ENCODE results near the gene FAM209B. TPM values are rescaled to one million over a fixed set of nuclear protein-coding genes. Genes with fewer than 3 reads are reported as not detected.
A peak's percentile ranks its signal among the peaks of the same experiment; 100 is the strongest.

FAM209B gene
- total RNA-seq, 1 experiment from 2014 or later, result not detected

DNA sequence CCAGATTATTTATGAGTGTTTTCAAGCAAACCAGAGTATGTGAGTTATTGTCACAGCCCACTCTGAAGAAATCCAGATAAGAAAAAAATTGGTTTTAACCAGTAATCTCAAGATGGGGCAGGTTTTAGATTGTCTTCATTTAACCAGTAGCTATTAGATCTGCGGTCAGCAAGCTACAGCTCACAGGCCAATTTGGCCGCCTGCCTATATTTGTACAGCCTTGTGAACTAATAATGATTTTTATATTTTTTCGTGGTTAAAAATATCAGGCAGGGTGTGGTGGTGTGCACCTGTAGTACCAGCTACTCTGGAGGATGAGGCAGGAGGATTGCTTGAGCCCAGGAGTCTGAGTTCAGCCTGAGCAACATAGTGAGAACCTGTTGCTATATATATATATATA lies 5.0 kb downstream of the FAM209B start:
- TF ChIP-seq, protein P1, sequence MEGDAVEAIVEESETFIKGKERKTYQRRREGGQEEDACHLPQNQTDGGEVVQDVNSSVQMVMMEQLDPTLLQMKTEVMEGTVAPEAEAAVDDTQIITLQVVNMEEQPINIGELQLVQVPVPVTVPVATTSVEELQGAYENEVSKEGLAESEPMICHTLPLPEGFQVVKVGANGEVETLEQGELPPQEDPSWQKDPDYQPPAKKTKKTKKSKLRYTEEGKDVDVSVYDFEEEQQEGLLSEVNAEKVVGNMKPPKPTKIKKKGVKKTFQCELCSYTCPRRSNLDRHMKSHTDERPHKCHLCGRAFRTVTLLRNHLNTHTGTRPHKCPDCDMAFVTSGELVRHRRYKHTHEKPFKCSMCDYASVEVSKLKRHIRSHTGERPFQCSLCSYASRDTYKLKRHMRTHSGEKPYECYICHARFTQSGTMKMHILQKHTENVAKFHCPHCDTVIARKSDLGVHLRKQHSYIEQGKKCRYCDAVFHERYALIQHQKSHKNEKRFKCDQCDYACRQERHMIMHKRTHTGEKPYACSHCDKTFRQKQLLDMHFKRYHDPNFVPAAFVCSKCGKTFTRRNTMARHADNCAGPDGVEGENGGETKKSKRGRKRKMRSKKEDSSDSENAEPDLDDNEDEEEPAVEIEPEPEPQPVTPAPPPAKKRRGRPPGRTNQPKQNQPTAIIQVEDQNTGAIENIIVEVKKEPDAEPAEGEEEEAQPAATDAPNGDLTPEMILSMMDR (IDR thresholded peaks at IDR 0.05; ENCODE audit: unreplicated experiment), result no peak
- CTCF ChIA-PET, result interaction anchor here (0.6 to 3.5 kb wide), 5 partner anchors 13 to 524 kb away, joined by 3 to 23 read pairs (median 3); no protein-coding TSS in a partner anchor
- H3K36me3 Mint-ChIP-seq (ENCODE audit: insufficient read depth, unreplicated experiment), result no peaks in the 10 kb centered on the region
- BruUV-seq (replicated peaks), result no TSS peak
- no peaks in the 10 kb centered on the region for H3K9me3 Mint-ChIP-seq (ENCODE audit: unreplicated experiment)
- intact Hi-C loops (cut with micrococcal nuclease), result no loop called here
- POLR2A ChIA-PET, result no interaction called here
- H3K4me3 Mint-ChIP-seq (ENCODE audit: unreplicated experiment), result no peak overlapping the region
- no peak overlapping the region for H3K27ac Mint-ChIP-seq (ENCODE audit: low read depth, unreplicated experiment)
- H3K27me3 Mint-ChIP-seq (ENCODE audit: insufficient read depth, unreplicated experiment), result no peaks in the 10 kb centered on the region
- no peaks in the 10 kb centered on the region for H3K4me1 Mint-ChIP-seq (ENCODE audit: insufficient read depth, unreplicated experiment)
- DNase-seq (ENCODE audit: unreplicated experiment), result no peak

DNA sequence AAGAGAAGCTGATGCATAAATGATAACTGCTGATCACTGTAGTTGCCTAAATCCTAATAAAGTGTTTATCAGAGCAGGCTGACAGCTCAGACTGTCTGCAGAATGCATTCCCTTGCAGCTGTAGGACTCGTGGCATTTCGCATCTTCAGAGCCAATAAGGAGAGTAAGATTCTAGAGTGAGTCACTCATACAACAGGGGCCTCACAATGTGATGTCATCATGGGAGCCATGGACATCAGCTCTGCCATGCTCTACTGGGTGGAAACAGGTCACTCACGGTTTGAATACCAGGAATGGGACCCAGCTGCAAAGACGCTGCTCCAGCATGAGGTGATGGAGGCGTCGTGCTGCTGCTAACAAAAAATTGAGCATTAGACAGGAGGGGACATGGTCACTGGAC lies 7.4 kb downstream of the FAM209B start:
- DNase-seq (ENCODE audit: unreplicated experiment), result peak; percentile 8
- ChIA-PET CTCF (interaction anchor here (0.6 to 3.5 kb wide), 6 partner anchors 9 to 1824 kb away, joined by 3 to 23 read pairs (median 3); no protein-coding TSS in a partner anchor), POLR2A (no interaction called here)
- Mint-ChIP-seq H3K9me3 (ENCODE audit: unreplicated experiment) (no peaks in the 10 kb centered on the region), H3K27ac (ENCODE audit: low read depth, unreplicated experiment) (no peak overlapping the region), H3K4me3 (ENCODE audit: unreplicated experiment) (no peak overlapping the region), H3K4me1 (ENCODE audit: insufficient read depth, unreplicated experiment) (no peaks in the 10 kb centered on the region), H3K36me3 (ENCODE audit: insufficient read depth, unreplicated experiment) (no peaks in the 10 kb centered on the region), H3K27me3 (ENCODE audit: insufficient read depth, unreplicated experiment) (no peaks in the 10 kb centered on the region)
- BruUV-seq (replicated peaks), result no TSS peak
- TF ChIP-seq, protein P1 (IDR thresholded peaks at IDR 0.05; ENCODE audit: unreplicated experiment), result no peak
- intact Hi-C loops (cut with micrococcal nuclease), result no loop called here

DNA sequence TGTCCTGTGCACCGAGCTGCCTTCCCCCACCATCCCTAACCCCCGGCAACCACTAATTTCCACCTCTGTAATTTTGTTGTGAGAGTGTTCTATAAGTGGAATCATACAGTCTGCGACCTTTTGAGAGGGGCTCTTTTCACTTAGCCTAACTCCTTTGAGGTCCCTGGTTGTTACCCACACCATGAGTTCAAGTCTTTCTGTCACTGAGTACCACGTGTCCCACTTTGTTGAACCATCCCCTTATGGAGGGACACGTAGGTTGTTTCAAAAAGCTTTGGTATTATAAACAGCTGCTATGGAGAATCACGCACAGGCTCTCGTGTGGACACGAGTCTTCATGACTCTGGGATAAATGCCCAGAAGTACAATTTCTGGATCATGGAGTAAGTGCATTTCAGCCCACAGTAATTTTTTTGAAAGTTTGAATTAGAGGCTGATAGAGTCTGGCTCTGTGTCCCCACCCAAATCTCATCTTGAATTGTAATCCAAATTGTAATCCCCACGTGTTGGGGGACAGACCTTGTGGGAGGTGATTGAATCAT lies 9.5 kb downstream of the FAM209B start:
- POLR2A ChIA-PET, result no interaction called here
- intact Hi-C loops (cut with micrococcal nuclease), result no loop called here

DNA sequence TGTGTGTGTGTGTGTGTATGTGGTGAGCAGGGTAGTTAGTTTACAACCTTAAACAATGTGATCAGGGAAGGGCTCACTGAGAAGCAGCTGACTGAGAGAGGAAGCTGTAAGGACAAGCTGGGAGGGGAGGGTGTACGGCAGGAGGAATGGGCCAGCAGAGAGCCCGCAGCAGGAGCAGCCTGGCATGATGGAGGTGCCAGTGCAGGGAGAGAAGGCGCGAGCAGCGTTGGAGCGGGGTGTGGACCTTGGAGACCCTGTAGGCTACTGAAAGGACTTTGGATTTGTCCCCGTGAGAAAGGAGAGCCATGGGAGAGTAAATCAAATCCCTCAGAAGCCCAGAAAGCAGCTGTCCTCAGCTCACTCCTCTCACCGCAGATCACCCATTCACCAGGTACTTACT lies 18.5 kb downstream of the FAM209B start:
- Mint-ChIP-seq H3K27ac (ENCODE audit: low read depth, unreplicated experiment) (peak overlapping the region; percentile 70), H3K4me3 (ENCODE audit: unreplicated experiment) (no peak overlapping the region), H3K36me3 (ENCODE audit: insufficient read depth, unreplicated experiment) (no peaks in the 10 kb centered on the region), H3K9me3 (ENCODE audit: unreplicated experiment) (peaks cover 7% of the 10 kb centered on the region), H3K27me3 (ENCODE audit: insufficient read depth, unreplicated experiment) (peaks cover 31% of the 10 kb centered on the region), H3K4me1 (ENCODE audit: insufficient read depth, unreplicated experiment) (peaks cover 11% of the 10 kb centered on the region)
- no TSS peak for BruUV-seq (replicated peaks)
- intact Hi-C loops (cut with micrococcal nuclease), result loop anchor here (5.0 to 10.0 kb wide), 2 partner anchors 233 to 796 kb away; no protein-coding TSS in a partner anchor
- POLR2A ChIA-PET, result interaction anchor here (1.0 to 2.7 kb wide), 5 partner anchors 24 to 525 kb away, joined by 3 to 44 read pairs (median 9); partner anchors contain the start of gene TFAP2C
- DNase-seq (ENCODE audit: unreplicated experiment), result no peak
- TF ChIP-seq, protein P1 (IDR thresholded peaks at IDR 0.05; ENCODE audit: unreplicated experiment), result no peak
- CTCF ChIA-PET, result interaction anchor here (0.6 to 6.3 kb wide), 43 partner anchors 9 to 797 kb away, joined by 3 to 301 read pairs (median 5); partner anchors contain the start of genes AURKA, CSTF1 and TFAP2C

More for the DNA sequence above, 9.5 kb downstream of the FAM209B start:
- BruUV-seq (replicated peaks), result no TSS peak
- peaks cover 7% of the 10 kb centered on the region for H3K27me3 Mint-ChIP-seq (ENCODE audit: insufficient read depth, unreplicated experiment)
- no peak for DNase-seq (ENCODE audit: unreplicated experiment)
- H3K9me3 Mint-ChIP-seq (ENCODE audit: unreplicated experiment), result no peaks in the 10 kb centered on the region
- CTCF ChIA-PET, result interaction anchor here (0.5 to 3.3 kb wide), 4 partner anchors 9 to 188 kb away, joined by 3 to 16 read pairs (median 3); no protein-coding TSS in a partner anchor
- H3K36me3 Mint-ChIP-seq (ENCODE audit: insufficient read depth, unreplicated experiment), result no peaks in the 10 kb centered on the region
- no peaks in the 10 kb centered on the region for H3K4me1 Mint-ChIP-seq (ENCODE audit: insufficient read depth, unreplicated experiment)
- no peak overlapping the region for H3K4me3 Mint-ChIP-seq (ENCODE audit: unreplicated experiment)
- H3K27ac Mint-ChIP-seq (ENCODE audit: low read depth, unreplicated experiment), result no peak overlapping the region
- TF ChIP-seq, protein P1 (IDR thresholded peaks at IDR 0.05; ENCODE audit: unreplicated experiment), result no peak

Data from MCF 10A (cell line).